H9 (cell line): ENCODE measurements around the gene UGT1A6. TPM values are rescaled to one million over a fixed set of nuclear protein-coding genes. Genes with fewer than 3 reads are reported as not detected.

ENCODE experiments used
- DNase-seq: peaks from one replicate; pipeline ENCODE4 v3.0.0-alpha.2; 2017
- H2AFZ ChIP-seq: one replicate; pipeline ENCODE4 v1.6.1; 2013; ENCODE audit warnings: mild to moderate bottlenecking, low read length, control low read depth, moderate library complexity
- H2AK5ac ChIP-seq: 2 replicates; pipeline ENCODE4 v1.6.1; 2013; ENCODE audit warnings: low read length, control low read depth, mixed read lengths; ENCODE audit not compliant: insufficient read length
- H2BK120ac ChIP-seq: one replicate; pipeline ENCODE4 v1.6.1; 2013; ENCODE audit warnings: low read depth, mild to moderate bottlenecking, low read length, control low read depth, inconsistent platforms; ENCODE audit not compliant: poor library complexity, severe bottlenecking
- H2BK12ac ChIP-seq: 2 replicates; pipeline ENCODE4 v1.6.1; 2013; ENCODE audit warnings: low read length, control low read depth, mixed read lengths, low read depth; ENCODE audit not compliant: insufficient read length
- H2BK15ac ChIP-seq: 2 replicates; pipeline ENCODE4 v1.6.1; 2013; ENCODE audit warnings: low read depth, low read length, control low read depth
- H2BK20ac ChIP-seq: one replicate; pipeline ENCODE4 v1.6.1; 2013; ENCODE audit warnings: low read depth, mild to moderate bottlenecking, low read length, control low read depth, inconsistent platforms; ENCODE audit not compliant: poor library complexity, severe bottlenecking
- H2BK5ac ChIP-seq: 2 replicates; pipeline ENCODE4 v1.6.1; 2013; ENCODE audit warnings: low read length, control low read depth, mixed read lengths; ENCODE audit not compliant: insufficient read length
- H3K14ac ChIP-seq: 2 replicates; pipeline ENCODE4 v1.6.1; 2013; ENCODE audit warnings: low read length, control low read depth; ENCODE audit not compliant: insufficient read depth
- H3K18ac ChIP-seq: 2 replicates; pipeline ENCODE4 v1.6.1; 2013; ENCODE audit warnings: low read depth, mild to moderate bottlenecking, mixed read lengths, low read length, control low read depth; ENCODE audit not compliant: insufficient read length
- H3K23ac ChIP-seq: 2 replicates; pipeline ENCODE4 v1.6.1; 2013; ENCODE audit warnings: low read length, control low read depth, mixed read lengths, low read depth; ENCODE audit not compliant: insufficient read length
- H3K23me2 ChIP-seq: 2 replicates; pipeline ENCODE4 v1.6.1; 2013; ENCODE audit warnings: low read depth, mild to moderate bottlenecking, mixed read lengths, low read length, control low read depth; ENCODE audit not compliant: insufficient read length, poor library complexity, severe bottlenecking
- H3K27ac ChIP-seq: 2 replicates; pipeline ENCODE4 v1.5.1; 2013; ENCODE audit warnings: low read length, control low read depth, mixed read lengths, low read depth; ENCODE audit not compliant: insufficient read length
- H3K27me3 ChIP-seq: 2 replicates; pipeline ENCODE4 v1.6.1; 2013; ENCODE audit warnings: low read length, control low read depth, inconsistent platforms; ENCODE audit not compliant: insufficient read depth
- H3K4ac ChIP-seq: 2 replicates; pipeline ENCODE4 v1.6.1; 2013; ENCODE audit warnings: low read depth, mild to moderate bottlenecking, control low read depth, inconsistent platforms, low read length, moderate library complexity
- H3K4me1 ChIP-seq: 2 replicates; pipeline ENCODE4 v1.6.1; 2013; ENCODE audit warnings: low read length, control low read depth, inconsistent platforms; ENCODE audit not compliant: insufficient read depth
- H3K4me2 ChIP-seq: 2 replicates; pipeline ENCODE4 v1.6.1; 2013; ENCODE audit warnings: low read length, control low read depth, mixed read lengths; ENCODE audit not compliant: insufficient read length, insufficient read depth
- H3K56ac ChIP-seq: 2 replicates; pipeline ENCODE4 v1.6.1; 2013; ENCODE audit warnings: low read depth, mild to moderate bottlenecking, mixed read lengths, low read length, control low read depth; ENCODE audit not compliant: insufficient read length
- H3K79me1 ChIP-seq: 2 replicates; pipeline ENCODE4 v1.6.1; 2013; ENCODE audit warnings: low read depth, mild to moderate bottlenecking, moderate library complexity, low read length, control low read depth, inconsistent platforms; ENCODE audit not compliant: insufficient read depth, poor library complexity, severe bottlenecking
- H3K79me2 ChIP-seq: 2 replicates; pipeline ENCODE4 v1.6.1; 2013; ENCODE audit warnings: low read length, control low read depth, inconsistent platforms; ENCODE audit not compliant: insufficient read depth
- H3K9ac ChIP-seq: 2 replicates; pipeline ENCODE4 v1.6.1; 2013; ENCODE audit warnings: low read length, control low read depth, mixed read lengths; ENCODE audit not compliant: insufficient read length; ENCODE audit errors: extremely low read depth
- H3K9me3 ChIP-seq: one replicate; pipeline ENCODE4 v1.6.1; 2013; ENCODE audit warnings: low read depth, low read length, inconsistent platforms; ENCODE audit not compliant: control insufficient read depth
- H3T11ph ChIP-seq: one replicate; pipeline ENCODE4 v1.6.1; 2013; ENCODE audit warnings: mild to moderate bottlenecking, low read length, control low read depth, inconsistent platforms
- H4K20me1 ChIP-seq: one replicate; pipeline ENCODE4 v1.6.1; 2013; ENCODE audit not compliant: control insufficient read depth, insufficient read length, insufficient read depth
- H4K5ac ChIP-seq: 2 replicates; pipeline ENCODE4 v1.6.1; 2013; ENCODE audit warnings: low read depth, mild to moderate bottlenecking, mixed read lengths, low read length, control low read depth; ENCODE audit not compliant: insufficient read length
- H4K8ac ChIP-seq: replicated peaks from 2 replicates; pipeline ENCODE4 v1.6.1; 2013; ENCODE audit warnings: low read length, control low read depth, mixed read lengths, low read depth; ENCODE audit not compliant: insufficient read length
- H4K91ac ChIP-seq: 2 replicates; pipeline ENCODE4 v1.6.1; 2013; ENCODE audit warnings: low read depth, mild to moderate bottlenecking, moderate library complexity, mixed read lengths, low read length, control low read depth; ENCODE audit not compliant: insufficient read length
- H3K27ac Mint-ChIP-seq, 3 experiments: 2 replicates in 2 of 3; 3 replicates in 1 of 3; pipeline ENCODE4 v1.8.0; 2020 to 2021; ENCODE audit warnings: mixed read lengths in 3 of 3, mild to moderate bottlenecking in 1 of 3, moderate library complexity in 1 of 3
- H3K27me3 Mint-ChIP-seq: 2 replicates; pipeline ENCODE4 v1.8.0; 2021; ENCODE audit warnings: low read depth, mild to moderate bottlenecking, moderate library complexity, mixed read lengths
- H3K36me3 Mint-ChIP-seq, 3 experiments: 2 replicates in 2 of 3; 3 replicates in 1 of 3; pipeline ENCODE4 v1.8.0; 2020 to 2021; ENCODE audit warnings: low read depth in 3 of 3, mixed read lengths in 3 of 3; ENCODE audit not compliant: insufficient read depth in 1 of 3
- H3K4me1 Mint-ChIP-seq, 2 experiments: 2 replicates each; pipeline ENCODE4 v1.8.0; 2020; ENCODE audit warnings: mixed read lengths in 2 of 2
- H3K4me3 Mint-ChIP-seq, 2 experiments: 2 replicates in 1 of 2; 3 replicates in 1 of 2; pipeline ENCODE4 v1.8.0; 2020 to 2021; ENCODE audit warnings: mild to moderate bottlenecking in 2 of 2, mixed read lengths in 2 of 2, moderate library complexity in 1 of 2
- H3K9me3 Mint-ChIP-seq, 2 experiments: 2 replicates in 1 of 2; 3 replicates in 1 of 2; pipeline ENCODE4 v1.8.0; 2020; ENCODE audit warnings: mild to moderate bottlenecking in 2 of 2, mixed read lengths in 2 of 2, moderate library complexity in 1 of 2
- CTCF ChIP-seq: fragments of 200-600 bp; sonication (generic); conservative IDR thresholded peaks from 3 replicates; pipeline ENCODE4 v1.8.0; 2021; ENCODE audit warnings: antibody characterized with exemption, mild to moderate bottlenecking
- WGBS: extraction: QIAGEN DNeasy Blood & Tissue Kit; methylation state at CpG from one replicate; pipeline ENCODE4 v1.1.7; 2013; ENCODE audit warnings: missing lambda C conversion rate, low lambda C conversion rate, mixed read lengths; ENCODE audit not compliant: insufficient read length; ENCODE audit errors: extremely low coverage; 5-methylcytosine and 5-hydroxymethylcytosine counted together
- total RNA-seq: library from RNA; stranded (reverse); gene quantifications from 2 replicates; pipeline ENCODE4 v1.2.1, GENCODE V29; 2021

The UGT1A6 gene
- total RNA-seq, 1 experiment from 2014 or later, result not detected

DNA sequence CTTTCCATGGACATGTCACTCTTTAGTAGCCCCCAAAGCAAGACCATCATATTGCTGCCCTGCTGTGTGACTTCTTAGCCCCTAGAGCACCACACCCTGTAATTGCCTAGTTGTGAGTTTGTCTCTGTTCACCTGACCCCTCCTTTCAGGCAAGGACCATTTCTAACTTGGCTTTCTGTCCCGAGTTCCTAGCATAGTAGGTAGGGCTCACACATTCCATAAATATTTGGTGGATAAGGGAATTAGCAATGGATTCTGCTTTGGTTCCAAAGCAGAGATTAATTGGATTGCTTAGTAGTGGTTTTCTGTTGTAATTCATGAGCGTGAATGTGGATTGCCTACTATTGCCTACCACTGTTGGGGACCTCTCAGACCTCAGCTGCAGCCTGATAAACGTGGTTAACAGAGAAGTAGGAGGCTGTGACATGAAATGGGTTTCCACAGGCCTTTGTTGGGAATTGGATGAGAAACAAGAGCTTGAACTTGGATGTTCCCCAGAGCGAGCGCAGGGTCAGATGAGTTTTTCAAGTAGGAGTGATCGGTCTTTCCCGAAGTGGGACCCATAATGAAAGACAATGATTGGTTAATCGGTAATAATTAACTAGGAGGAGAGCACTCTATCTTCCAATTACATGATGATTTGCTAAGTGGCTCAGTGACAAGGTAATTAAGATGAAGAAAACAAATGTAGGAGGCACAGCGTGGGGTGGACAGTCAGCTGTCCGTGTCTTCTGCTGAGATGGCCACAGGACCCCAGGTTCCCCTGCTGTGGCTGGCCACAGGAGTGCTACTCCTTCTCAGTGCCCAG, 54.0 kb downstream of the UGT1A6 start:
- no CpG with 5 or more reads among the region's 10 CpGs for WGBS
- no peaks in the 10 kb centered on the region for H3K9me3 ChIP-seq
- no peak overlapping the region for H2BK15ac ChIP-seq
- H3K27me3 ChIP-seq, result no peaks in the 10 kb centered on the region
- no peak overlapping the region for H4K91ac ChIP-seq
- H4K5ac ChIP-seq, result no peak overlapping the region
- no peaks in the 10 kb centered on the region for H4K20me1 ChIP-seq
- Mint-ChIP-seq H3K4me1 (no peaks in the 10 kb centered on the region), H3K9me3 (peaks cover 35 to 42% of the 10 kb centered on the region in 2 experiments), H3K4me3 (no peak overlapping the region), H3K36me3 (peaks cover 7 to 14% (median 8%) of the 10 kb centered on the region in 3 experiments; a peak in 5 of 7 replicates), H3K27ac (no peak overlapping the region), H3K27me3 (peaks cover 12% of the 10 kb centered on the region)
- H3K56ac ChIP-seq, result no peak overlapping the region
- no peak overlapping the region for H2BK12ac ChIP-seq
- no peak overlapping the region for H2BK20ac ChIP-seq
- H2BK120ac ChIP-seq, result no peak overlapping the region
- TF ChIP-seq CTCF, result no peak
- no peak overlapping the region for H2BK5ac ChIP-seq
- no peaks in the 10 kb centered on the region for H3K79me2 ChIP-seq
- H3K18ac ChIP-seq, result no peak overlapping the region
- no peak overlapping the region for H2AFZ ChIP-seq
- H3K4me2 ChIP-seq, result no peak overlapping the region
- DNase-seq, result no peak
- H3K14ac ChIP-seq, result no peak overlapping the region
- H3T11ph ChIP-seq, result no peak overlapping the region
- H3K4me1 ChIP-seq, result no peaks in the 10 kb centered on the region
- H2AK5ac ChIP-seq, result no peak overlapping the region
- no peaks in the 10 kb centered on the region for H3K79me1 ChIP-seq
- no peaks in the 10 kb centered on the region for H3K23me2 ChIP-seq
- H4K8ac ChIP-seq, result no peak overlapping the region
- H3K9ac ChIP-seq, result no peak overlapping the region
- no peak overlapping the region for H3K4ac ChIP-seq
- H3K23ac ChIP-seq, result no peak overlapping the region
- no peak overlapping the region for H3K27ac ChIP-seq
